HEK293 (cell line): ENCODE measurements around the gene BAIAP2.

Experiments
- CTCF ChIA-PET: fragments of 350-600 bp; formaldehyde crosslinking; extraction: SDS; loops from one replicate; lab custom pipeline; 2021; ENCODE audit warnings: antibody characterized with exemption; lab: Yijun Ruan, JAX
- POLR2A ChIA-PET: fragments of 300-600 bp; formaldehyde crosslinking; extraction: SDS; loops from one replicate; lab custom pipeline; 2020; ENCODE audit warnings: antibody characterized with exemption, inconsistent platforms; lab: Yijun Ruan, JAX
- H3K27ac ChIP-seq: fragments of 200-500 bp; sonication (Bioruptor generic); 2 replicates; pipeline ENCODE4 v1.5.1; 2014; ENCODE audit warnings: low read depth, low read length, control low read depth, inconsistent platforms; ENCODE audit errors: extremely low read depth
- H3K36me3 ChIP-seq, 2 experiments: fragments of 200-500 bp in 1 of 2; sonication (Bioruptor generic) in 1 of 2; 1 replicate in 1 of 2; 2 replicates in 1 of 2; pipeline ENCODE4 v1.5.1; 2014 to 2017; ENCODE audit warnings: inconsistent platforms in 2 of 2, low read length in 2 of 2; ENCODE audit not compliant: control insufficient read depth in 2 of 2, insufficient read depth in 1 of 2
- H3K4me1 ChIP-seq: fragments of 200-500 bp; sonication (Bioruptor generic); 2 replicates; pipeline ENCODE4 v1.5.1; 2014; ENCODE audit warnings: mild to moderate bottlenecking, low read length, inconsistent platforms; ENCODE audit not compliant: control insufficient read depth, insufficient read depth
- H3K4me3 ChIP-seq: 2 replicates; pipeline ENCODE4 v1.5.1; 2011; ENCODE audit warnings: low read depth, mild to moderate bottlenecking, control low read depth, low read length, moderate library complexity
- H3K9me3 ChIP-seq: fragments of 200-500 bp; sonication (Bioruptor generic); 2 replicates; pipeline ENCODE4 v1.5.1; 2014; ENCODE audit warnings: low read depth, low read length, inconsistent platforms; ENCODE audit not compliant: control insufficient read depth, insufficient read depth
- BCL11B ChIP-seq: fragments of 450-650 bp; formaldehyde crosslinking; IDR thresholded peaks from 2 replicates; pipeline ENCODE4 v1.5.1; 2016; ENCODE audit warnings: low read depth, missing biosample characterization, missing genetic modification characterization
- FEZF1 ChIP-seq: fragments of 450-650 bp; formaldehyde crosslinking; IDR thresholded peaks from 2 replicates; pipeline ENCODE4 v1.5.1; 2016; ENCODE audit warnings: missing biosample characterization, missing genetic modification characterization
- GLIS1 ChIP-seq: fragments of 450-650 bp; formaldehyde crosslinking; IDR thresholded peaks from 2 replicates; pipeline ENCODE4 v1.5.1; 2016; ENCODE audit warnings: missing biosample characterization, missing genetic modification characterization
- GLIS2 ChIP-seq: fragments of 450-650 bp; formaldehyde crosslinking; IDR thresholded peaks from 2 replicates; pipeline ENCODE4 v1.5.1; 2016; ENCODE audit warnings: missing biosample characterization, missing genetic modification characterization
- KLF10 ChIP-seq: fragments of 450-650 bp; IDR thresholded peaks from 2 replicates; pipeline ENCODE4 v1.5.1; 2018; ENCODE audit warnings: missing biosample characterization, mild to moderate bottlenecking, missing genetic modification characterization
- MYNN ChIP-seq: fragments of 450-650 bp; formaldehyde crosslinking; IDR thresholded peaks from 2 replicates; pipeline ENCODE4 v1.5.1; 2016; ENCODE audit warnings: missing biosample characterization, missing genetic modification characterization, borderline replicate concordance
- REPIN1 ChIP-seq: fragments of 450-650 bp; formaldehyde crosslinking; IDR thresholded peaks from 2 replicates; pipeline ENCODE4 v1.5.1; 2017; ENCODE audit warnings: missing biosample characterization, missing genetic modification characterization, low read depth
- SCRT2 ChIP-seq: fragments of 450-650 bp; formaldehyde crosslinking; IDR thresholded peaks from 2 replicates; pipeline ENCODE4 v1.5.1; 2016; ENCODE audit warnings: missing biosample characterization, missing genetic modification characterization
- YY1 ChIP-seq: fragments of 450-650 bp; formaldehyde crosslinking; IDR thresholded peaks from 2 replicates; pipeline ENCODE4 v1.5.1; 2018; ENCODE audit warnings: missing biosample characterization, missing genetic modification characterization
- ZNF184 ChIP-seq: fragments of 450-650 bp; IDR thresholded peaks from 2 replicates; pipeline ENCODE4 v1.5.1; 2018; ENCODE audit warnings: missing biosample characterization, mild to moderate bottlenecking, missing genetic modification characterization
- ZNF223 ChIP-seq: fragments of 450-650 bp; formaldehyde crosslinking; IDR thresholded peaks from 2 replicates; pipeline ENCODE4 v1.5.1; 2016; ENCODE audit warnings: missing biosample characterization, missing genetic modification characterization
- ZNF239 ChIP-seq: fragments of 450-650 bp; formaldehyde crosslinking; IDR thresholded peaks from 2 replicates; pipeline ENCODE4 v1.5.1; 2016; ENCODE audit warnings: missing biosample characterization, missing genetic modification characterization
- ZNF335 ChIP-seq: fragments of 450-650 bp; formaldehyde crosslinking; conservative IDR thresholded peaks from 2 replicates; pipeline ENCODE4 v1.5.1; 2016; ENCODE audit warnings: missing biosample characterization, missing genetic modification characterization
- ZNF37A ChIP-seq: fragments of 450-650 bp; IDR thresholded peaks from 2 replicates; pipeline ENCODE4 v1.5.1; 2018; ENCODE audit warnings: missing biosample characterization, missing genetic modification characterization
- ZNF48 ChIP-seq: fragments of 450-650 bp; formaldehyde crosslinking; IDR thresholded peaks from 2 replicates; pipeline ENCODE4 v1.5.1; 2016; ENCODE audit warnings: missing biosample characterization, missing genetic modification characterization
- ZNF561 ChIP-seq: fragments of 450-650 bp; IDR thresholded peaks from 2 replicates; pipeline ENCODE4 v1.5.1; 2018; ENCODE audit warnings: missing biosample characterization, missing genetic modification characterization, borderline replicate concordance
- ZNF585B ChIP-seq: fragments of 450-650 bp; formaldehyde crosslinking; IDR thresholded peaks from 2 replicates; pipeline ENCODE4 v1.5.1; 2016; ENCODE audit warnings: missing biosample characterization, missing genetic modification characterization
- ZNF658 ChIP-seq: fragments of 450-650 bp; formaldehyde crosslinking; IDR thresholded peaks from 2 replicates; pipeline ENCODE4; 2016; ENCODE audit warnings: missing biosample characterization, missing genetic modification characterization
- ZNF776 ChIP-seq: fragments of 450-650 bp; formaldehyde crosslinking; IDR thresholded peaks from 2 replicates; pipeline ENCODE4 v1.5.0; 2017; ENCODE audit warnings: missing biosample characterization, missing genetic modification characterization, borderline replicate concordance
- ZNF830 ChIP-seq: fragments of 450-650 bp; IDR thresholded peaks from 2 replicates; pipeline ENCODE4 v1.5.0; 2018; ENCODE audit warnings: missing biosample characterization, missing genetic modification characterization, low read depth, mild to moderate bottlenecking, moderate library complexity
- ZSCAN16 ChIP-seq: fragments of 450-650 bp; formaldehyde crosslinking; IDR thresholded peaks from 2 replicates; pipeline ENCODE4 v1.5.1; 2016; ENCODE audit warnings: missing biosample characterization, missing genetic modification characterization
- ZXDB ChIP-seq: fragments of 450-650 bp; formaldehyde crosslinking; IDR thresholded peaks from 2 replicates; pipeline ENCODE4 v1.5.1; 2016; ENCODE audit warnings: missing biosample characterization, missing genetic modification characterization
- TF ChIP-seq, protein P1 (sequence below): fragments of 450-650 bp; formaldehyde crosslinking; IDR thresholded peaks from 2 replicates; pipeline ENCODE4 v1.5.1; 2016; ENCODE audit warnings: missing biosample characterization, missing genetic modification characterization
- TF ChIP-seq, protein P2 (sequence below): fragments of 450-650 bp; formaldehyde crosslinking; optimal IDR thresholded peaks from 2 replicates; pipeline ENCODE3; 2016; ENCODE audit warnings: missing biosample characterization, mild to moderate bottlenecking, missing genetic modification characterization
- TF ChIP-seq, protein P3 (sequence below): fragments of 450-650 bp; formaldehyde crosslinking; IDR thresholded peaks from 2 replicates; pipeline ENCODE4 v1.5.1; 2016; ENCODE audit warnings: missing biosample characterization, missing genetic modification characterization
- TF ChIP-seq, protein P4 (sequence below): fragments of 450-650 bp; formaldehyde crosslinking; IDR thresholded peaks from 2 replicates; pipeline ENCODE4 v1.5.1; 2016; ENCODE audit warnings: missing biosample characterization, missing genetic modification characterization
- TF ChIP-seq, protein P5 (sequence below): fragments of 450-650 bp; formaldehyde crosslinking; IDR thresholded peaks from 2 replicates; pipeline ENCODE4; 2016; ENCODE audit warnings: missing biosample characterization, missing genetic modification characterization

The BAIAP2 gene

DNA sequence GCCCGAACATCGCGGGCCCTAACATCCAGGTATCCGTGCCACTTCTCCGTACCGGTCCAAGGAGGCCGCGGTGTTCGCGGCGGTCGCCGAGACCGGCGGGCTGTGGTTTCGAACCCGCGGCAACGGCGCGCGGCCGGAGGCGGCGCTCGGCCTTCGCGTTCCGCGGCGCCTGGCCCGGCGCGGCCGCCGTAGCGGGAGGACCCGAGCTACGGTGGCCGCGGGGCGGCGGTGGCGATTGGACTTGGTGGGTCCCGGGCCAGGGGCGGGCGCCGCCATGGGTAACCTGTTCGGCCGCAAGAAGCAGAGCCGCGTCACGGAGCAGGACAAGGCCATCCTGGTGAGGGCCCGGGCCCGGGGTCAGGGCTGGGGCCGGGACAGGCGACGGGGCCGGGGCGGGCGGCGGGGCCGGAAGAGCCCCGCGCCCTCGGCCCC lies 43.3 kb upstream of the BAIAP2 start, which contains the start of gene CHMP6 (continued):
- TF ChIP-seq MYNN (tag by site-specific recombination) (no peak), ZNF561 (peak; percentile 81; the same call in 1 of the 2 replicates), ZNF776 (tag by site-specific recombination) (no peak), KLF10 (tag by site-specific recombination) (0 out of 2 replicates have a peak, but pooled peaks have one; percentile 10), ZNF37A (tag by site-specific recombination) (0 out of 2 replicates have a peak, but pooled peaks have one; percentile 27), ZSCAN16 (tag by site-specific recombination) (no peak)
- TF ChIP-seq, all 188 proteins: peak for 14

DNA sequence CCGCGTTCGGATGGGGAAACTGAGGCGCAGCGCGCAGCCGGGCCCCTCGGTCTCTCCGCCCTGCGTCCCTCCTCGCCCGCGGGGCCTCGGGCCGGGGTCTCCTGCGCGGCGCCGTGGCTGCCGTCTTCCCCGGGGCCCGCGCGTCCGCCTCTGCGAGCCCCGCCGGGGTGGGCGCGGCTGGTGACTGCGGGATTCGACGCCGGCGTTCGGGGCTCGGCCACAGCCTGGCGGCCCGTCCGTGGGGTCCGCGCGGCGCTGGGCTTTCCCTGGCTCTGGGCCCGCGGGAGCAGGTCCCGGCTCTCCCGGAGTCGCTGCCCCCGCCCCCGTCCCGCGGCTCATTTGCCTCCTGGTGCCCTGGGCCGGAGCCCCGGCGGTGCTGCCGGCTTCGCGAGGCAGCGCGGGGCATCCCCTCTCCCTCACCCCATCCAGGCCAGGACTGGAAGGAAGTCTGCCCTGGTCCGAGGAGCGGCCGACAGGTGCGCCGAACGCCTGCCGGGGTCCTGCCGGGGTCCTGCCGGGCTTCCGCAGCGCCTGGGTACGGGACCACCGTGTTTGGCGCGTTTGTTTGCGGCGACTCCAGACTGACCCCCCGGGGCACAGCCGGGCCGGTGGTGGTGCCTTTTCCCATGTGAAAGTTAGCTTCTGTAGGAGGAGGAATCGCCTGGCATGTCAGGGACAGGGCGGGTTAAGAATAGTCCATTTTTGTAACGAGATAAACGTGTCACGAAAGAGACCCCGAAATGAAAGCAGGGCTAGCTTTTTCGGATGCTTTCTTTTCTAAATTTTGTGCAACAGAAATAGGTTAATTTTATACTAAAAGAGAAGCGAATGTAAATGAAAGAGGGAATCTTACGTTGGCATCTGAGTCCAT lies 42.6 kb upstream of the BAIAP2 start:
- H3K4me1 ChIP-seq, result peaks cover 2% of the 10 kb centered on the region; the same call in 1 of the 2 replicates
- CTCF ChIA-PET, result interaction anchor here (0.8 to 2.7 kb wide), 3 partner anchors 17 to 110 kb away, joined by 3 to 14 read pairs (median 10); no protein-coding TSS in a partner anchor
- no peaks in the 10 kb centered on the region for H3K9me3 ChIP-seq
- POLR2A ChIA-PET, result interaction anchor here (1.0 kb wide), 1 partner anchor 43 kb away, joined by 3 read pairs; the partner anchor contains the start of gene BAIAP2
- peak overlapping the region; percentile 63; the same call in 1 of the 2 replicates for H3K27ac ChIP-seq
- H3K4me3 ChIP-seq, result peak overlapping the region; percentile 63
- peaks cover 0 to 23% of the 10 kb centered on the region in 2 experiments; a peak in 2 of 3 replicates for H3K36me3 ChIP-seq
- peak; percentile 14; the same call in 1 of the 2 replicates for TF ChIP-seq ZNF335 (tag by site-specific recombination)
- TF ChIP-seq ZNF585B (tag by site-specific recombination), result no peak
- TF ChIP-seq, protein P1, sequence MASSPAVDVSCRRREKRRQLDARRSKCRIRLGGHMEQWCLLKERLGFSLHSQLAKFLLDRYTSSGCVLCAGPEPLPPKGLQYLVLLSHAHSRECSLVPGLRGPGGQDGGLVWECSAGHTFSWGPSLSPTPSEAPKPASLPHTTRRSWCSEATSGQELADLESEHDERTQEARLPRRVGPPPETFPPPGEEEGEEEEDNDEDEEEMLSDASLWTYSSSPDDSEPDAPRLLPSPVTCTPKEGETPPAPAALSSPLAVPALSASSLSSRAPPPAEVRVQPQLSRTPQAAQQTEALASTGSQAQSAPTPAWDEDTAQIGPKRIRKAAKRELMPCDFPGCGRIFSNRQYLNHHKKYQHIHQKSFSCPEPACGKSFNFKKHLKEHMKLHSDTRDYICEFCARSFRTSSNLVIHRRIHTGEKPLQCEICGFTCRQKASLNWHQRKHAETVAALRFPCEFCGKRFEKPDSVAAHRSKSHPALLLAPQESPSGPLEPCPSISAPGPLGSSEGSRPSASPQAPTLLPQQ (tag by site-specific recombination), result no peak
- no peak for TF ChIP-seq YY1 (tag by site-specific recombination)
- no peak for TF ChIP-seq SCRT2
- no peak for TF ChIP-seq REPIN1 (tag by site-specific recombination)
- TF ChIP-seq ZNF239, result no peak
- no peak for TF ChIP-seq ZNF184 (tag by site-specific recombination)
- TF ChIP-seq, protein P2, sequence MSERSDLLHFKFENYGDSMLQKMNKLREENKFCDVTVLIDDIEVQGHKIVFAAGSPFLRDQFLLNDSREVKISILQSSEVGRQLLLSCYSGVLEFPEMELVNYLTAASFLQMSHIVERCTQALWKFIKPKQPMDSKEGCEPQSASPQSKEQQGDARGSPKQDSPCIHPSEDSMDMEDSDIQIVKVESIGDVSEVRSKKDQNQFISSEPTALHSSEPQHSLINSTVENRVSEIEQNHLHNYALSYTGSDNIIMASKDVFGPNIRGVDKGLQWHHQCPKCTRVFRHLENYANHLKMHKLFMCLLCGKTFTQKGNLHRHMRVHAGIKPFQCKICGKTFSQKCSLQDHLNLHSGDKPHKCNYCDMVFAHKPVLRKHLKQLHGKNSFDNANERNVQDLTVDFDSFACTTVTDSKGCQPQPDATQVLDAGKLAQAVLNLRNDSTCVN (tag by site-specific recombination), result peak; percentile 12
- TF ChIP-seq, protein P3, sequence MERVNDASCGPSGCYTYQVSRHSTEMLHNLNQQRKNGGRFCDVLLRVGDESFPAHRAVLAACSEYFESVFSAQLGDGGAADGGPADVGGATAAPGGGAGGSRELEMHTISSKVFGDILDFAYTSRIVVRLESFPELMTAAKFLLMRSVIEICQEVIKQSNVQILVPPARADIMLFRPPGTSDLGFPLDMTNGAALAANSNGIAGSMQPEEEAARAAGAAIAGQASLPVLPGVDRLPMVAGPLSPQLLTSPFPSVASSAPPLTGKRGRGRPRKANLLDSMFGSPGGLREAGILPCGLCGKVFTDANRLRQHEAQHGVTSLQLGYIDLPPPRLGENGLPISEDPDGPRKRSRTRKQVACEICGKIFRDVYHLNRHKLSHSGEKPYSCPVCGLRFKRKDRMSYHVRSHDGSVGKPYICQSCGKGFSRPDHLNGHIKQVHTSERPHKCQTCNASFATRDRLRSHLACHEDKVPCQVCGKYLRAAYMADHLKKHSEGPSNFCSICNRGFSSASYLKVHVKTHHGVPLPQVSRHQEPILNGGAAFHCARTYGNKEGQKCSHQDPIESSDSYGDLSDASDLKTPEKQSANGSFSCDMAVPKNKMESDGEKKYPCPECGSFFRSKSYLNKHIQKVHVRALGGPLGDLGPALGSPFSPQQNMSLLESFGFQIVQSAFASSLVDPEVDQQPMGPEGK (tag by site-specific recombination), result no peak
- TF ChIP-seq, protein P4, sequence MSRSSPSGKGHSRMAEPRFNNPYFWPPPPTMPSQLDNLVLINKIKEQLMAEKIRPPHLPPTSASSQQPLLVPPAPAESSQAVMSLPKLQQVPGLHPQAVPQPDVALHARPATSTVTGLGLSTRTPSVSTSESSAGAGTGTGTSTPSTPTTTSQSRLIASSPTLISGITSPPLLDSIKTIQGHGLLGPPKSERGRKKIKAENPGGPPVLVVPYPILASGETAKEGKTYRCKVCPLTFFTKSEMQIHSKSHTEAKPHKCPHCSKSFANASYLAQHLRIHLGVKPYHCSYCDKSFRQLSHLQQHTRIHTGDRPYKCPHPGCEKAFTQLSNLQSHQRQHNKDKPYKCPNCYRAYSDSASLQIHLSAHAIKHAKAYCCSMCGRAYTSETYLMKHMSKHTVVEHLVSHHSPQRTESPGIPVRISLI (tag by site-specific recombination), result no peak
- no peak for TF ChIP-seq ZNF658 (tag by site-specific recombination)
- no peak for TF ChIP-seq BCL11B (tag by site-specific recombination)
- no peak for TF ChIP-seq ZNF223 (tag by site-specific recombination)
- TF ChIP-seq ZNF830 (tag by site-specific recombination), result no peak
- peak; percentile 45; the same call in 1 of the 2 replicates for TF ChIP-seq GLIS2 (tag by site-specific recombination)
- TF ChIP-seq, protein P5, sequence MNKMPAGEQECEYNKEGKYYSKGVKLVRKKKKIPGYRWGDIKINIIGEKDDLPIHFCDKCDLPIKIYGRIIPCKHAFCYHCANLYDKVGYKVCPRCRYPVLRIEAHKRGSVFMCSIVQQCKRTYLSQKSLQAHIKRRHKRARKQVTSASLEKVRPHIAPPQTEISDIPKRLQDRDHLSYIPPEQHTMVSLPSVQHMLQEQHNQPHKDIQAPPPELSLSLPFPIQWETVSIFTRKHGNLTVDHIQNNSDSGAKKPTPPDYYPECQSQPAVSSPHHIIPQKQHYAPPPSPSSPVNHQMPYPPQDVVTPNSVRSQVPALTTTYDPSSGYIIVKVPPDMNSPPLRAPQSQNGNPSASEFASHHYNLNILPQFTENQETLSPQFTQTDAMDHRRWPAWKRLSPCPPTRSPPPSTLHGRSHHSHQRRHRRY (tag by site-specific recombination), result no peak
- TF ChIP-seq FEZF1 (tag by site-specific recombination), result no peak
- no peak for TF ChIP-seq ZNF48 (tag by site-specific recombination)
- TF ChIP-seq GLIS1 (tag by site-specific recombination), result peak; percentile 72
- no peak for TF ChIP-seq ZXDB
